Measurements from ENCODE around the gene KRT3.

The KRT3 gene

GRCh38 chr12:52772188-52772587, 23.7 kb downstream of the KRT3 start:
- H3K4me1 ChIP-seq (ENCODE audit: control insufficient read depth, insufficient read depth, low read length) = no peaks in the 10 kb centered on the region
- H3K27ac ChIP-seq (ENCODE audit: low read depth, low read length) = no peak overlapping the region
- no peaks in the 10 kb centered on the region for H3K27me3 ChIP-seq (ENCODE audit: control insufficient read depth, insufficient read depth, low read length)

DNA sequence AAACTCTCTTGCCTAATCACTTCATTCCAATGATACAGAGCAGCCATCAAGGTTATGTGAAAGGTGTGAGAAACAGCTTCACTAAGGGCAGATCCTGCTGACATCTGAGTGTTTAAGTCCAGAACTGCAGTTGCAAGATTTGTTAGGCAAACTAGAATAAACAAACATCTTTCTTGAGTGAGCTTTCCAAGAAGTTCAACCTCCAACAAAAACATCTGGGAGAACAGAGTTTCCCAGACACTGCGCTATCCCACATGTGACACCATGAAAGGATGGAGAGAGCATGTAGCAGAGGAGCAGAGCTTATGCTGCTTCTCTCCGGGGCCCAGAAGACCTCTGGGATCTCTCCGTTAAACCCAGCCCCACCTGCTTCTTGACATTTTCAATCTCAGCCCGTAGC, 24.4 kb downstream of the KRT3 start:
- no peaks in the 10 kb centered on the region for H3K4me1 ChIP-seq (ENCODE audit: control insufficient read depth, insufficient read depth, low read length)
- H3K36me3 ChIP-seq (ENCODE audit: control insufficient read depth, insufficient read depth, low read length) = no peaks in the 10 kb centered on the region
- H3K9me3 ChIP-seq (ENCODE audit: control insufficient read depth, insufficient read depth, low read length) = no peaks in the 10 kb centered on the region
- no peak overlapping the region for H3K27ac ChIP-seq (ENCODE audit: low read depth, low read length)
- no peaks in the 10 kb centered on the region for H3K27me3 ChIP-seq (ENCODE audit: control insufficient read depth, insufficient read depth, low read length)
- no peak overlapping the region for H3K9ac ChIP-seq (ENCODE audit: low read depth, low read length)
- H3K4me3 ChIP-seq (ENCODE audit: low read depth, low read length) = no peak overlapping the region

More at GRCh38 chr12:52772188-52772587, 23.7 kb downstream of the KRT3 start:
- H3K4me3 ChIP-seq (ENCODE audit: low read depth, low read length) = no peak overlapping the region
- no peaks in the 10 kb centered on the region for H3K9me3 ChIP-seq (ENCODE audit: control insufficient read depth, insufficient read depth, low read length)
- no peaks in the 10 kb centered on the region for H3K36me3 ChIP-seq (ENCODE audit: control insufficient read depth, insufficient read depth, low read length)
- no peak overlapping the region for H3K9ac ChIP-seq (ENCODE audit: low read depth, low read length)

- H3K27me3 ChIP-seq (ENCODE audit: control insufficient read depth, insufficient read depth, low read length) = no peaks in the 10 kb centered on the region
- no peak overlapping the region for H3K4me3 ChIP-seq (ENCODE audit: low read depth, low read length)
- no peaks in the 10 kb centered on the region for H3K36me3 ChIP-seq (ENCODE audit: control insufficient read depth, insufficient read depth, low read length)
- no peaks in the 10 kb centered on the region for H3K9me3 ChIP-seq (ENCODE audit: control insufficient read depth, insufficient read depth, low read length)
- H3K4me1 ChIP-seq (ENCODE audit: control insufficient read depth, insufficient read depth, low read length) = no peaks in the 10 kb centered on the region
- H3K9ac ChIP-seq (ENCODE audit: low read depth, low read length) = no peak overlapping the region
- no peak overlapping the region for H3K27ac ChIP-seq (ENCODE audit: low read depth, low read length)
Measured at GRCh38 chr12:52771088-52771487, 24.8 kb downstream of the KRT3 start.

DNA sequence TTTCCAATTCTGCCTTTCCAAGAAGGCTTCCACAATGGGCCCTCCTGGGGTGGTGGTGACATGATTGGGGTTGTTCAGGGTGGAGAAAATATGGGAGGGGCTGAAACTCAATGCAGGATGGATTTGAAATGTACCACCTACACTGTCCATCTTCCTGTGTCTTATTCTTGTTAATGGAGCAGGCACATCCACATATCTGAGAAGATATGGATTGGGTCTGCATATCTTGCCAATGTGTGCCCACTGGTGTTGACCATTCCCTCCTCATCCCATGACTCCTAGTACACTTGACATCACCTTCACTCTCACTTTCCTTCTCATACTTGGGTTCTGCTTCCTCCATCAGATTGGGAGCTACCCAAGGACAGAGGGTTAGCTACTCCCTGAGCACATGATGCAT, 26.0 kb downstream of the KRT3 start:
- Histone ChIP-seq H3K27me3 (ENCODE audit: control insufficient read depth, insufficient read depth, low read length) (no peaks in the 10 kb centered on the region), H3K27ac (ENCODE audit: low read depth, low read length) (no peak overlapping the region), H3K9me3 (ENCODE audit: control insufficient read depth, insufficient read depth, low read length) (no peaks in the 10 kb centered on the region), H3K4me3 (ENCODE audit: low read depth, low read length) (no peak overlapping the region), H3K4me1 (ENCODE audit: control insufficient read depth, insufficient read depth, low read length) (no peaks in the 10 kb centered on the region), H3K9ac (ENCODE audit: low read depth, low read length) (no peak overlapping the region), H3K36me3 (ENCODE audit: control insufficient read depth, insufficient read depth, low read length) (no peaks in the 10 kb centered on the region)

DNA sequence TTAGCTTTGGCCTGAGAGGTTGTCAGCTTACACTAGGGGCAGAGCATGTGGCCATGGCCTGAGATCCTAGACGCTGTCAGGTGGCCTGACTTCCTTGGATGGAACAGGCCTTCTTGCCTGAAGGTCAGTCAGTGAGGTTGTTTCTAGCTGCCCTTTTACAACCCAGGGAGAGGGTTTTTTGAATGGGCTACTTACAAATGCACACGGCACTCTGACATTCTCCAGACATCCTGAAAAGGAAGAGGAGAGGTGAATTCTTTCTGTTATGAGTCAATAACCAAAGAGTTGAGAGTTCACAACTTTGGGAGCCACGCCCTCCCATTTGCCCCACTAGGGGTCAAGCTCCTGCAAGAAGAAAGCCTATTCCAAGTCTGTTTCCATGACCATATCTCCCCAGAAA, 26.6 kb downstream of the KRT3 start:
- Histone ChIP-seq H3K4me3 (ENCODE audit: low read depth, low read length) (no peak overlapping the region), H3K27ac (ENCODE audit: low read depth, low read length) (no peak overlapping the region), H3K36me3 (ENCODE audit: control insufficient read depth, insufficient read depth, low read length) (no peaks in the 10 kb centered on the region), H3K27me3 (ENCODE audit: control insufficient read depth, insufficient read depth, low read length) (no peaks in the 10 kb centered on the region), H3K9ac (ENCODE audit: low read depth, low read length) (no peak overlapping the region), H3K4me1 (ENCODE audit: control insufficient read depth, insufficient read depth, low read length) (no peaks in the 10 kb centered on the region), H3K9me3 (ENCODE audit: control insufficient read depth, insufficient read depth, low read length) (no peaks in the 10 kb centered on the region)

DNA sequence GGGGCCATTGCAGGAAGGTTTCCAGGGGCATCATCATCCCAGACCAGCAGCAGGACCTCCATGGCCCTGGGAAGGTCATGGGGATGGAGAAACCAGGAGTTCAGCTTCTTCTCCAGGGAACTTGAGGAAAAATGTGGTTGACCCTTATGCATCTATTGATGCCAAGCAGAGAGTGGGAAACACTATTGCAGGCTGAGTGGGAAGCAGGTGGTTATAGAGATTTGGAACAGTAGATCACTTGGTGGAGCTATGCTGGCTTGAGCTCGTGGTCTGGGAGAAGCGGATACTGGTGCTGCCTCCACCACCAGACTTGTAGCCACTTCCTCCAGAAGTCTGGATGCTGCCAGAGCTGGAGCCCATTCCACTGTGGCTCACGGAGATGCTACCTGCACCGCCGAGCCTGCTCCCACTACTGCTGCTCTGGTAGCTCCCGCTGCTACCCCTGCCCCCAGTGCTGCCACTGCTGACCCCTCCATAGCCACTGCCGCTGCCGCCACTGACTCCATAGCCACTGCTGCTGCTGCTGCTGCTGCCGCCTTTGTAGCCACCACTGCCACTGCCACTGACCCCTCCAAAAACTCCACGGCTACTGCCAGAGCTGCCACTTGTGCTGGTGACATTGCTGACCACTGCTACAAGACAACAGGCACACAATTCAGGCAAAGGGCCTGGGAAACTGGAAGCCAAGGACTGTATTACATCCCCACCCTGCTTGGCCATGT, 27.3 kb downstream of the KRT3 start:
- Histone ChIP-seq H3K4me1 (ENCODE audit: control insufficient read depth, insufficient read depth, low read length) (no peaks in the 10 kb centered on the region), H3K27me3 (ENCODE audit: control insufficient read depth, insufficient read depth, low read length) (no peaks in the 10 kb centered on the region), H3K9me3 (ENCODE audit: control insufficient read depth, insufficient read depth, low read length) (no peaks in the 10 kb centered on the region), H3K9ac (ENCODE audit: low read depth, low read length) (no peak overlapping the region), H3K36me3 (ENCODE audit: control insufficient read depth, insufficient read depth, low read length) (no peaks in the 10 kb centered on the region), H3K4me3 (ENCODE audit: low read depth, low read length) (no peak overlapping the region), H3K27ac (ENCODE audit: low read depth, low read length) (no peak overlapping the region)

DNA sequence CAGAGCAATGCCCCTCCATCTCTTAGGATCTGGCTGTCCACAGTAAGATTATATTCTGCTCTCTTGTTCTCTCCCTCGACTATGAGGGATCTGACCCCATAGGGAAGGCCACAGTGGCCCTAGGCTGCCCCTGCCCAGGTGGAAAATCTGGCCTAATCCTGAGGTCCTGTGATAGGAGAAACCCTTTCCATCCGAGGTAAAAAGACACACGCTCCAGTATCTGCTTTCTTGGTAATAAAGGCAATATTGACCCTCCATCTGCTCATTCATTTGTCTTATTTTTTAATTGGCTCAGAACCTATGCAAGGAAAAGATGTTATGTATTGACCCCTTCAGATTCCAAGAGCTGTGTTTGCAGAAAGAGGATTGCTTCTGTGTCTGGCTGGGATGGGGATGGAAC, 28.5 kb downstream of the KRT3 start:
- no peaks in the 10 kb centered on the region for H3K4me1 ChIP-seq (ENCODE audit: control insufficient read depth, insufficient read depth, low read length)
- no peaks in the 10 kb centered on the region for H3K27me3 ChIP-seq (ENCODE audit: control insufficient read depth, insufficient read depth, low read length)
- H3K27ac ChIP-seq (ENCODE audit: low read depth, low read length) = no peak overlapping the region
- H3K9ac ChIP-seq (ENCODE audit: low read depth, low read length) = no peak overlapping the region
- H3K9me3 ChIP-seq (ENCODE audit: control insufficient read depth, insufficient read depth, low read length) = peaks cover 5% of the 10 kb centered on the region; the same call in 1 of the 2 replicates
- no peaks in the 10 kb centered on the region for H3K36me3 ChIP-seq (ENCODE audit: control insufficient read depth, insufficient read depth, low read length)
- H3K4me3 ChIP-seq (ENCODE audit: low read depth, low read length) = no peak overlapping the region

DNA sequence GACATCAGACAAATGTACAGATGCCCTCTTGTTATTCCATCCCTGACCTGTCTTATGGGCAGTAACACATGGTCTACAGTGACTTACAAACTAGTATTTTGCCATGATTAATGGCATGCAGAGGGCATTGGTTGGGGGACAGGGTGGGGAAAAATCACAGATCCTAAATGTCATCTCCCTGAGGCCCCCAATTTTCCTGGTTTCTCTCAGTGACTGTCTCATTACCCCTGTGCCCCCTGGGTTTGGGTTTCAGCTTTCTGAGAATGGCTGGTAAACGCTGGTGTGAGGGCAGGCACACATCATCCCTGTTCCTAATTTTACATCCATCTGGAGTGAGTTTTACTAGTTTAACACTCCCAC, 28.9 kb downstream of the KRT3 start:
- Histone ChIP-seq H3K4me1 (ENCODE audit: control insufficient read depth, insufficient read depth, low read length) (no peaks in the 10 kb centered on the region), H3K27me3 (ENCODE audit: control insufficient read depth, insufficient read depth, low read length) (no peaks in the 10 kb centered on the region), H3K9ac (ENCODE audit: low read depth, low read length) (no peak overlapping the region), H3K27ac (ENCODE audit: low read depth, low read length) (no peak overlapping the region), H3K4me3 (ENCODE audit: low read depth, low read length) (no peak overlapping the region), H3K36me3 (ENCODE audit: control insufficient read depth, insufficient read depth, low read length) (no peaks in the 10 kb centered on the region), H3K9me3 (ENCODE audit: control insufficient read depth, insufficient read depth, low read length) (peaks cover 9% of the 10 kb centered on the region; the same call in 1 of the 2 replicates)

DNA sequence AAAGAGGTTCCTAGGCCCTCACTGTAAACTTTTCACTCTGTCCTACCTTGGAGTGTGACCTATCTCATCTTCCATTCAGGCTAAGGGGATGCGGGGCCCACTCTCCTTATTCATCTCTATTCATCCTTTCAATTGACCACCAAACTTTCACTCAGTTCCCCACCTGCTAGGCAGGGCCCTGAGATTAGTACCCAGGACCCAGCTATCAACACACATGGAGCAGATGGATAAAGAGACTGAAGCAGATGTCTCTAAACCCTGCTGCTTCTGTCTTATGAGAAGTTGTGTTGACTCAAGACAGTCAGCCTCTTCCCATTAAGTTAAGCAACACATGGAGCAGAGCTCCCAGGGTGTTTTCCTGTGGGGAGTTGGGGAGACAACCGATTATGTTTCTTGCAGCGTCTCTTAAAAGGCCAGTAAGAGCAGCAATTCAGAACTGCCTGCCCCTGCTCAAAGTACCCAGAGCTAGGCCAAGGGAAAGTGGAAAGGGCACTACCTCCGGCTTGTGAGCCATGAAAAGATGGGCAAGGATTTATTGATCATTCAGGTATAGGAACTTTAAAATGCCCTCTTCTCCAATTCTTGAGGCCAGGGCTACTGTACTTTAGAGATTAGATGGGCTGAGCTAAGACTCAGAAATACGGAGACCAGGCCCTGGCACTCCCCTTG, 29.4 kb downstream of the KRT3 start:
- Histone ChIP-seq H3K4me3 (ENCODE audit: low read depth, low read length) (no peak overlapping the region), H3K9me3 (ENCODE audit: control insufficient read depth, insufficient read depth, low read length) (peaks cover 12% of the 10 kb centered on the region; the same call in 1 of the 2 replicates), H3K36me3 (ENCODE audit: control insufficient read depth, insufficient read depth, low read length) (no peaks in the 10 kb centered on the region), H3K4me1 (ENCODE audit: control insufficient read depth, insufficient read depth, low read length) (no peaks in the 10 kb centered on the region), H3K9ac (ENCODE audit: low read depth, low read length) (no peak overlapping the region), H3K27me3 (ENCODE audit: control insufficient read depth, insufficient read depth, low read length) (no peaks in the 10 kb centered on the region), H3K27ac (ENCODE audit: low read depth, low read length) (no peak overlapping the region)

- peaks cover 13% of the 10 kb centered on the region for H3K9me3 ChIP-seq (ENCODE audit: control insufficient read depth, insufficient read depth, low read length)
- no peaks in the 10 kb centered on the region for H3K4me1 ChIP-seq (ENCODE audit: control insufficient read depth, insufficient read depth, low read length)
- no peak overlapping the region for H3K9ac ChIP-seq (ENCODE audit: low read depth, low read length)
- no peak overlapping the region for H3K4me3 ChIP-seq (ENCODE audit: low read depth, low read length)
- no peaks in the 10 kb centered on the region for H3K36me3 ChIP-seq (ENCODE audit: control insufficient read depth, insufficient read depth, low read length)
- H3K27ac ChIP-seq (ENCODE audit: low read depth, low read length) = no peak overlapping the region
- H3K27me3 ChIP-seq (ENCODE audit: control insufficient read depth, insufficient read depth, low read length) = no peaks in the 10 kb centered on the region
Measured at GRCh38 chr12:52765702-52766101, 30.2 kb downstream of the KRT3 start.

DNA sequence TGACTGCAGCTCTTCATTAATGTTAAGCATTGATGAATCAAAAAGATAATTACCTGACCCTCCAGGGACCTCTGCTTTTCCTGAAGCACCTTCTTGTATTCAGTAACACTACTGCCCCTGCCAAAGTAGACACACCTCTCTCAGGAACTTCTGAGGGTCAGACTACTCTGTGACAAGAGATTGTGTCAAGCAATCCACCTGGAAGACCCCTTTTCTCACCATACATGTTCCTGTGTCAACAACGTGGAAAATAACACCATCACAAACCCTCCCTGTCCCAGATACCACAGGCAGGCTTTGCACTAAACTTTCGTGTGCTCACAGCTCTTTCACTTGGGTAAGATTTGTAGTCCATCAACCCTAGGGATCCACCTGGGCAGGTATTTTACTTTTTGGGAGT, 31.9 kb downstream of the KRT3 start:
- Histone ChIP-seq H3K36me3 (ENCODE audit: control insufficient read depth, insufficient read depth, low read length) (no peaks in the 10 kb centered on the region), H3K4me3 (ENCODE audit: low read depth, low read length) (no peak overlapping the region), H3K4me1 (ENCODE audit: control insufficient read depth, insufficient read depth, low read length) (no peaks in the 10 kb centered on the region), H3K9ac (ENCODE audit: low read depth, low read length) (no peak overlapping the region), H3K27ac (ENCODE audit: low read depth, low read length) (no peak overlapping the region), H3K9me3 (ENCODE audit: control insufficient read depth, insufficient read depth, low read length) (peaks cover 21% of the 10 kb centered on the region), H3K27me3 (ENCODE audit: control insufficient read depth, insufficient read depth, low read length) (no peaks in the 10 kb centered on the region)
